Measurements from ENCODE around the gene NFYA. TPM values are rescaled to one million over a fixed set of nuclear protein-coding genes. Genes with fewer than 3 reads are reported as not detected.

Gene NFYA
- polyA plus RNA-seq, 1 donor from 2014 or later = 22.1 TPM

- Histone ChIP-seq H3K9ac (ENCODE audit: low read length) (no peak overlapping the region), H3K27ac (ENCODE audit: low read length) (no peak overlapping the region), H2AFZ (ENCODE audit: low read depth, low read length) (no peak overlapping the region), H3K4me2 (ENCODE audit: low read length) (no peak overlapping the region), H3K4me3 (ENCODE audit: low read length) (no peak overlapping the region), H3F3A (ENCODE audit: insufficient read depth, low read length, poor library complexity, severe bottlenecking) (no peaks in the 10 kb centered on the region), H3K9me3 (ENCODE audit: low read length) (no peaks in the 10 kb centered on the region), H3K9me2 (ENCODE audit: insufficient read depth, low read length) (no peaks in the 10 kb centered on the region), H3K79me2 (replicated peaks; ENCODE audit: insufficient read depth, low read length) (no peaks in the 10 kb centered on the region), H4K20me1 (ENCODE audit: insufficient read depth) (no peaks in the 10 kb centered on the region), H3K27me3 (ENCODE audit: insufficient read depth, low read depth, low read length) (no peaks in the 10 kb centered on the region), H3K36me3 (ENCODE audit: insufficient read depth, low read length) (no peaks in the 10 kb centered on the region)
- no peak for TF ChIP-seq TAF1 (IDR thresholded peaks at IDR 0.05; ENCODE audit: low read depth)
- no peak for TF ChIP-seq EZH2 (IDR thresholded peaks at IDR 0.05; ENCODE audit: borderline replicate concordance, insufficient read depth, low read length, poor library complexity, severe bottlenecking)
- TF ChIP-seq POLR2AphosphoS5 (IDR thresholded peaks at IDR 0.05) = no peak
- TF ChIP-seq, protein P1, sequence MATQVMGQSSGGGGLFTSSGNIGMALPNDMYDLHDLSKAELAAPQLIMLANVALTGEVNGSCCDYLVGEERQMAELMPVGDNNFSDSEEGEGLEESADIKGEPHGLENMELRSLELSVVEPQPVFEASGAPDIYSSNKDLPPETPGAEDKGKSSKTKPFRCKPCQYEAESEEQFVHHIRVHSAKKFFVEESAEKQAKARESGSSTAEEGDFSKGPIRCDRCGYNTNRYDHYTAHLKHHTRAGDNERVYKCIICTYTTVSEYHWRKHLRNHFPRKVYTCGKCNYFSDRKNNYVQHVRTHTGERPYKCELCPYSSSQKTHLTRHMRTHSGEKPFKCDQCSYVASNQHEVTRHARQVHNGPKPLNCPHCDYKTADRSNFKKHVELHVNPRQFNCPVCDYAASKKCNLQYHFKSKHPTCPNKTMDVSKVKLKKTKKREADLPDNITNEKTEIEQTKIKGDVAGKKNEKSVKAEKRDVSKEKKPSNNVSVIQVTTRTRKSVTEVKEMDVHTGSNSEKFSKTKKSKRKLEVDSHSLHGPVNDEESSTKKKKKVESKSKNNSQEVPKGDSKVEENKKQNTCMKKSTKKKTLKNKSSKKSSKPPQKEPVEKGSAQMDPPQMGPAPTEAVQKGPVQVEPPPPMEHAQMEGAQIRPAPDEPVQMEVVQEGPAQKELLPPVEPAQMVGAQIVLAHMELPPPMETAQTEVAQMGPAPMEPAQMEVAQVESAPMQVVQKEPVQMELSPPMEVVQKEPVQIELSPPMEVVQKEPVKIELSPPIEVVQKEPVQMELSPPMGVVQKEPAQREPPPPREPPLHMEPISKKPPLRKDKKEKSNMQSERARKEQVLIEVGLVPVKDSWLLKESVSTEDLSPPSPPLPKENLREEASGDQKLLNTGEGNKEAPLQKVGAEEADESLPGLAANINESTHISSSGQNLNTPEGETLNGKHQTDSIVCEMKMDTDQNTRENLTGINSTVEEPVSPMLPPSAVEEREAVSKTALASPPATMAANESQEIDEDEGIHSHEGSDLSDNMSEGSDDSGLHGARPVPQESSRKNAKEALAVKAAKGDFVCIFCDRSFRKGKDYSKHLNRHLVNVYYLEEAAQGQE (IDR thresholded peaks at IDR 0.05; ENCODE audit: borderline replicate concordance) = no peak
- TF ChIP-seq MXI1 (conservative IDR thresholded peaks at IDR 0.05; ENCODE audit: poor library complexity, severe bottlenecking) = no peak
These were observed 46.7 kb downstream of the NFYA start for GRCh38 chr6:41119508-41119907.

DNA sequence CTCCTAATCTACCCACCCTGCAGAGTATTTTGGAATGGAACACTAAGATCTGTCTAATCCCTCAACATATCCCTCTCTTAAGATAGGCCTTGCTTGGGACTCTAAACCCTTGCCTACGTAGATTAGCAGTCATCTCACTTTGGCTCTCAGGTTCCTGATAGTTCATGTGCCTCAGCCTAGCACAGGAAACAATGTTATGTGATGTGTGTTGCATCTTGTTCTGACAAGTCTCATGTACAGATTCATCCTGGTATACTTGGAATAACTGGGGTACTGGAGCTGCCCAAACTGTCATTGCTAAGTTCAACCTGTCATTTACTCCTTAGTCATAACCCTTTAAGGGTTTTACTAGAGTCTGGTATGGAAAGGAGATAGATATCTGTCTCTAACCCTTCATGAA is 47.3 kb downstream of the NFYA start:
- Histone ChIP-seq H3K27ac (ENCODE audit: low read length) (no peak overlapping the region), H3K9me2 (ENCODE audit: insufficient read depth, low read length) (no peaks in the 10 kb centered on the region), H3K9ac (ENCODE audit: low read length) (no peak overlapping the region), H3K4me2 (ENCODE audit: low read length) (no peak overlapping the region), H2AFZ (ENCODE audit: low read depth, low read length) (no peak overlapping the region), H3K9me3 (ENCODE audit: low read length) (no peaks in the 10 kb centered on the region), H3F3A (ENCODE audit: insufficient read depth, low read length, poor library complexity, severe bottlenecking) (no peaks in the 10 kb centered on the region), H3K4me3 (ENCODE audit: low read length) (no peak overlapping the region), H3K79me2 (replicated peaks; ENCODE audit: insufficient read depth, low read length) (no peaks in the 10 kb centered on the region), H3K36me3 (ENCODE audit: insufficient read depth, low read length) (no peaks in the 10 kb centered on the region), H3K27me3 (ENCODE audit: insufficient read depth, low read depth, low read length) (no peaks in the 10 kb centered on the region), H4K20me1 (ENCODE audit: insufficient read depth) (no peaks in the 10 kb centered on the region)
- TF ChIP-seq MXI1 (conservative IDR thresholded peaks at IDR 0.05; ENCODE audit: poor library complexity, severe bottlenecking) = no peak
- TF ChIP-seq EZH2 (IDR thresholded peaks at IDR 0.05; ENCODE audit: borderline replicate concordance, insufficient read depth, low read length, poor library complexity, severe bottlenecking) = no peak
- no peak for TF ChIP-seq RAD21 (conservative IDR thresholded peaks at IDR 0.05)
- TF ChIP-seq POLR2AphosphoS5 (IDR thresholded peaks at IDR 0.05) = no peak
- TF ChIP-seq EP300 (conservative IDR thresholded peaks at IDR 0.05; ENCODE audit: poor library complexity, severe bottlenecking) = no peak
- TF ChIP-seq TAF1 (IDR thresholded peaks at IDR 0.05; ENCODE audit: low read depth) = no peak
- no peak for TF ChIP-seq SMC3 (conservative IDR thresholded peaks at IDR 0.05; ENCODE audit: poor library complexity)
- TF ChIP-seq, protein P1 (IDR thresholded peaks at IDR 0.05; ENCODE audit: borderline replicate concordance) = no peak
- no peak for TF ChIP-seq CTCF (IDR thresholded peaks at IDR 0.05; ENCODE audit: poor library complexity, severe bottlenecking)

Measured in neural cell (in vitro differentiated cells).